ENCODE data around the gene PWWP2A.
"Not testable (repeated sequence)": the region's sequence is repeated elsewhere in the genome, so short reads cannot be mapped to it uniquely, and the experiment has no call there.

The PWWP2A gene

DNA sequence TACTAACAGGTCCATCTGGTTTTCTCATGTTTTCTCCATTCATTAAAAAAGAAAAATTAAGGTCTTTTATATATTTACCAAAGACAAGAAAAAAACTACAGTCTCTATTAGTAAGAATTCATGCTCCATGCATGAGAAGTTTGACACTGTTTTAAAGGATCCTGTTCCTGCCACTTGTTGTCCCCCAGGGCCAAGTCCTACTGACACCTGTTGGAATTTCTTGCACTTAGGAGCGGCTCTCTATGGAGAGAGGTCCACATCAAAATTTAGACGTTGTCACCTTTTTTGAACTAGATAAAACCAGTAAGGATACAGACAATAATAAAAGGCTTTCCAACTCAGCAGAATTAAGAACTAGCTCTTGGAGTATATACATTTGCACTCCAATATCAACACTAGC is 42.3 kb downstream of the PWWP2A start:
- no peak for DNase-seq (ENCODE audit: low read depth in 2 of 2)

GRCh38 chr5:160075073-160075472 is 44.2 kb downstream of the PWWP2A start:
- DNase-seq (ENCODE audit: low read depth in 2 of 2): no peak

GRCh38 chr5:160071916-160072315 is 47.3 kb downstream of the PWWP2A start:
- no peak for DNase-seq (ENCODE audit: low read depth in 2 of 2)

DNA sequence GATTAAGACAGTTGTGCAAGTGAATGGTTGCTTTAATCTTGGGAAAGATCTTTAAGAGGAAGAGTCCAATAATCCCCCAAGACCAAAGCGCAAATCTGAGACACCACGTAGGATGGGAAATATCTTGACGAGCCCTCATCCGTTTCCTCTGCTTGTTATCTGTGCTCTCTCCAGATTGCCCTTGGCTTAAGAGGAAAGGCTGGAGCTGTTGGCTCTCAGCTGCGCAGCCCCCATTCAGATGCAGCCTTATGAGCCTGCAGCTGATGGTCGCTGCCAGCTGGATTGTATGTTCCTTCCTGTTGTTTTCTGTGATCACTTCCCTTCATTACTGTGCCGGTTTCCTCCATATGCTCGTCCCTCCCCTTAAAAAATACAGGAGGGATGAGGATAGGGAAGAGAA is 47.7 kb downstream of the PWWP2A start:
- no peak for DNase-seq (ENCODE audit: low read depth in 2 of 2)

- DNase-seq (ENCODE audit: low read depth in 2 of 2): not testable (repeated sequence)
Observed at GRCh38 chr5:160069120-160069519, 50.1 kb downstream of the PWWP2A start.

DNA sequence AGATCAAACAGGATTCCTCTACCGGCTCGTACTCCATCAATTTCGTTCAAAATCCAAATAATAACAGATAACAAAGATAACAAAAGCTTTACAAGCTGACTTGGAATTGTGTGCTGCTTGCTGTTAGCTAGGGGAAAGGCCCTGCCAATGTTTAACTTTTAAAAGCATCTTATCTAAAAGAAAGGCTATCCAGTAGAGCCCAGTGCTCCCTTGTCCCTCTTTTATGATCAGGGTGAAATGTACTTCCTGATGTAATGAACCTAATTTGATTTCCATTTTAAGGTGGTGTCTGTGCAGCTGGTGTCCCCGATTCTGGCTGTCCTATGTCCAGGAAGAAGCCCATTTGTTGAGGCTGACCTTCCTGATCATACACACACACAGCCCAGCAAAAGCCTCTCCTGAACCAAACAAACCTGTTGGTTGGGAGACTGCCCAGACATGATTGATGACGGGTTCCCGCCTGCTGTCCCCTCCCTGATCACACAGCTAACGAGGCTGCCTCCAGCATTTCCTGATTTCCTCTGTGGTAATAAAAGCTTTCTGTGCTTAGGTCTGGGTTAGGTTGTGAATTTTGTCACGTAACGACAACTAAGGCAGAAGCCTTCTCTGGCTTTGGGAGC is 54.1 kb downstream of the PWWP2A start:
- DNase-seq (ENCODE audit: low read depth in 2 of 2): no peak

DNA sequence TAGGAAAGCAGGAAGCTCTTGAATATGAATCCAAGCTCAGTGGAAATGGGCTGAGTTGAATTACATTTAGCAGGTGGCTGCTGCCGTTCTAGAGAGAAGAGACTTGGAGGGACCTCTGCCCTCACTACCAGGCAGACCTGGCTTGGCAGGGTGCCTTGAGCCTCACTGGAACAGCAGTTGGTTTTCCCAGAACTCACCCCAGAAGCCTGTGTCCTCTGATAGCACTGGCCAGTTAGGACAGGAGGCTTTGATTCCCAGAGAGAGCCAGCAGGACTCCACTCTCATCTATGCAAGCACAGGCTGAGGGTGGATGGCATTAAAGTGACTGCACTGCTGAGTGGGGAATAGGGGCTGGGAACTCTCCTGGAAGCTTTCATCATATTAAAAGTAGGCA is 54.8 kb downstream of the PWWP2A start:
- DNase-seq (ENCODE audit: low read depth in 2 of 2): no peak

DNA sequence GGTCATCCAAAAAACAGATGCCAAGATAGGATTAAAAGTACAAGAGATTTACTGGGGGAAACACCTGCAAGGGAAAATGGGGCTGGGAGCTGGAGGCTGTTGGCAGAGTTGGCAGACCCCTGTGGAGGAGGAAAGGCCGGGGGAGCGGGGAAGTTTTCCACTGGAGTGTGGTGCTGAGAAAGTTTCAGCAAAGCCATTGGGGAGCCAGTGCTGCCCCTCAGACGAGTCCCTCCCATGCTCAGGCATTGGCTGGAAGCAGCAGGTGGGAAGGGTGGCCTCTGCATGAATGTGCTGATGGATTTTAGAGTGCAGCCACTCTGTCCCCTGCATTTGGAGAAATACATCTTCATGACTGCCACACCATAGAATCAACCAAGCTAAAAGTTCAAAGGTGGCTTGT is 57.5 kb downstream of the PWWP2A start:
- no peak for DNase-seq (ENCODE audit: low read depth in 2 of 2)

GRCh38 chr5:160060001-160060400 is 59.2 kb downstream of the PWWP2A start:
- DNase-seq (ENCODE audit: low read depth in 2 of 2): no peak

DNA sequence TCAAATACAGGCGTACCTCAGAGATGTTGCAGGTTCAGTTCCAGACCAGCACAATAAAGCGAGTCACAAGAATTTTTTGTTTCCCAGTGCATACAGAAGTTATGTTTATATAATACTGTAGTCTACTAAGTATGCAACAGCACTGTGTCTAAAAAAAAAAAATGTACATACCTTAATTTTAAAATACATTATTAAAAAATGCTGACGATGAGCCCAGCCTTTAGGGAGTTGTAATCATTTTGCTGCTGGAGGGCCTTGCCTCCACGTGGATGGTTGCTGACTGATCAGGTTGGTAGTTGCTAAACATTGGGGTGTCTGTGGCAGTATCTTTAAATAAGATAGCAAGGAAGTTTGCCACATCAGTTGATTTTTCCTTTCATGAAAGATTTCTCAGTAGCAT is 62.0 kb downstream of the PWWP2A start:
- no peak for DNase-seq (ENCODE audit: low read depth in 2 of 2)

DNA sequence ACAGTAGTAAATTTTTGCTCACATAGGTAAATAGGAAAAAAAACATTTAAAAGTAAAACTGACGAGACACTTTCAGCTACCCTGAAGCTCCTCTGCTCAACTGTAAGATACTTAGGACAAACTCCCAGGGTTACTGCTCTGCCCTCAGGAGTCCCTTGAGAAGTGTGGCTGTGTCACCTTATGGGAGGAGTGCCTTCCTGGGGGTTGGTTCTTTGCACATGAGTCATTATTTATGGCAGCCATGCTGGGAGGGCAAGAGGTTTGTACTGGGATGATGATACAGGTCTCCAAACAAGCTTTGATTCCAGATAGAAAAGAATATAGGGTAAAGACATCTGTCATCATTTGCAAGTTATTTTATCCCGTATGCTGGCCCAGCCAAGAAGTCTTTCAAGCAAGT is 64.4 kb downstream of the PWWP2A start:
- no peak for DNase-seq (ENCODE audit: low read depth in 2 of 2)

- DNase-seq (ENCODE audit: low read depth in 2 of 2): no peak
Observed at GRCh38 chr5:160054047-160054446, 65.2 kb downstream of the PWWP2A start.

- no peak for DNase-seq (ENCODE audit: low read depth in 2 of 2)
Observed at GRCh38 chr5:160049099-160049498, 70.2 kb downstream of the PWWP2A start.

DNA sequence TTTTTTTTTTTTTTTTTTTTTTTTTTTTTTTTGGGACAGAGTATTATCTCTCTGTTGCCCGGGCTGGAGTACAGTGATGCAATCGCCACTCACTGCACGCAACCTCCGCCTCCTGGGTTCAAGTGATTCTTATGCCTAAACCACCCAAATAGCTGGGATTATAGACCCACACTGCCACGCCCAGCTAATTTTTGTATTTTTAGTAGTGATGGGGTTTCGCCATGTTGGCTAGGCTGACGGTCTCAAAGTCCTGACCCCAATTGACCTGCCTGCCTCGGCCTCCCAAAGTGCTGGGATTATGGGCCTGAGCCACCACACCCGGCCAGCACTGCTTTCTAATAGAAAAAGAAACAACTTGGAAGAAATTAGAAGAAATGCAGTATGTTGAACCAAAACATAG is 71.1 kb downstream of the PWWP2A start:
- no peak for DNase-seq (ENCODE audit: low read depth in 2 of 2)

- no peak for DNase-seq (ENCODE audit: low read depth in 2 of 2)
Observed at GRCh38 chr5:160047423-160047822, 71.8 kb downstream of the PWWP2A start.

GRCh38 chr5:160044967-160045366 is 74.3 kb downstream of the PWWP2A start:
- DNase-seq (ENCODE audit: low read depth in 2 of 2): no peak

- no peak for DNase-seq (ENCODE audit: low read depth in 2 of 2)
Observed at GRCh38 chr5:160044391-160044804, 74.9 kb downstream of the PWWP2A start.

- no peak for DNase-seq (ENCODE audit: low read depth in 2 of 2)
Observed at GRCh38 chr5:160042671-160043070, 76.6 kb downstream of the PWWP2A start.
